Suprapubic skin (tissue), 4 donors: ENCODE measurements around the gene PLCL1. TPM values are rescaled to one million over a fixed set of nuclear protein-coding genes. Genes with fewer than 3 reads are reported as not detected.
A peak's percentile ranks its signal among the peaks of the same experiment; 100 is the strongest.

Experiments
- DNase-seq, 2 donors: peaks; one replicate each; pipeline ENCODE4 v3.0.0-alpha.2; 2019; ENCODE audit warnings: low spot score in 2 of 2
- H3K27ac ChIP-seq: fragments of 200-600 bp; sonication (generic); one replicate; pipeline ENCODE4 v1.5.1; 2019
- H3K27me3 ChIP-seq: fragments of 200-600 bp; sonication (generic); one replicate; pipeline ENCODE4 v1.5.1; 2019
- H3K36me3 ChIP-seq: fragments of 200-600 bp; sonication (generic); one replicate; pipeline ENCODE4 v1.5.1; 2019
- H3K4me1 ChIP-seq: fragments of 200-600 bp; sonication (generic); one replicate; pipeline ENCODE4 v1.5.1; 2019
- H3K4me3 ChIP-seq: fragments of 200-600 bp; sonication (generic); one replicate; pipeline ENCODE4 v1.5.1; 2019; ENCODE audit warnings: mild to moderate bottlenecking
- H3K9me3 ChIP-seq: fragments of 200-600 bp; sonication (generic); one replicate; pipeline ENCODE4 v1.5.1; 2019
- EP300 ChIP-seq: sonication (generic); formaldehyde crosslinking; IDR thresholded peaks from one replicate; pipeline ENCODE4 v1.6.1; 2017; ENCODE audit warnings: antibody characterized with exemption
- POLR2A ChIP-seq, 2 donors: fragments of 450-650 bp; IDR thresholded peaks; one replicate each; pipeline ENCODE4 v1.6.1; 2017; ENCODE audit warnings: antibody characterized with exemption in 2 of 2, mild to moderate bottlenecking in 2 of 2, moderate library complexity in 2 of 2
- POLR2AphosphoS5 ChIP-seq, 3 donors: sonication (generic); formaldehyde crosslinking; IDR thresholded peaks; one replicate each; pipeline ENCODE4 v1.6.1; 2017; ENCODE audit warnings: antibody characterized with exemption in 3 of 3
- WGBS: methylation state at CpG from one replicate; pipeline ENCODE4 v1.1.5; 2018; 5-methylcytosine and 5-hydroxymethylcytosine counted together
- total RNA-seq, 4 donors: library from RNA; depleted of rRNA; stranded (reverse); fragments of >200 nt; gene quantifications; one replicate each; pipeline ENCODE4 v1.1.0, GENCODE V29; 2016
- TF ChIP-seq, protein P1 (sequence below), 2 donors: fragments of 200-600 bp in 1 of 2; fragments of 450-650 bp in 1 of 2; sonication (generic) in 1 of 2; IDR thresholded peaks; one replicate each; pipeline ENCODE4 v1.5.1; 2016 to 2019; ENCODE audit warnings: antibody characterized with exemption in 2 of 2, mild to moderate bottlenecking in 1 of 2, moderate library complexity in 1 of 2

Gene PLCL1
- total RNA-seq, 4 donors from 2014 or later: 2.4 to 2.6 (median 2.5) TPM

DNA sequence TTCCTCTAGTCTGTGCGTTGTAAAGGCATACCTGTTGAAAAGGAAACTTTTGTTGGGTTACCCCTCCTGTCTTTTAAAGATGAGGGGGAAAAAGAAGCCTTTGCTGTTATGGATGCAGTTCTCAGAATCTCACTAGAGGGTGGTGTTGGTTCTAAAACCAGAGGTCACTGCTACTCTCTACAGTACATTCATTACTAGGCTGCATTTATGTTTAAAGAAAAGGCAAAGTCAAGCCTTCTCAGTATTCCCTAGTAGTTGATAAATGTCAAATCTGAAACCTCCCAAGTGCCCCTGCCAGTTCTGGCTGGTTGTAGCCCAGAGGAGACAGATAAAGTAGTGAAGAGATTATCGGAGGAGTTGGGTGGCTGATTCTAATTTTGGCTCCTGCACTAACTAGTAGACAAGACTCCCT lies 1.4 kb upstream of the PLCL1 start:
- DNase-seq: no peak
- no peak overlapping the region for H3K27ac ChIP-seq
- peak overlapping the region; percentile 96 for H3K4me3 ChIP-seq
- H3K4me1 ChIP-seq: peaks cover 34% of the 10 kb centered on the region
- H3K36me3 ChIP-seq: no peaks in the 10 kb centered on the region
- no peak for TF ChIP-seq POLR2A (IDR thresholded peaks at IDR 0.05)
- TF ChIP-seq, protein P1, sequence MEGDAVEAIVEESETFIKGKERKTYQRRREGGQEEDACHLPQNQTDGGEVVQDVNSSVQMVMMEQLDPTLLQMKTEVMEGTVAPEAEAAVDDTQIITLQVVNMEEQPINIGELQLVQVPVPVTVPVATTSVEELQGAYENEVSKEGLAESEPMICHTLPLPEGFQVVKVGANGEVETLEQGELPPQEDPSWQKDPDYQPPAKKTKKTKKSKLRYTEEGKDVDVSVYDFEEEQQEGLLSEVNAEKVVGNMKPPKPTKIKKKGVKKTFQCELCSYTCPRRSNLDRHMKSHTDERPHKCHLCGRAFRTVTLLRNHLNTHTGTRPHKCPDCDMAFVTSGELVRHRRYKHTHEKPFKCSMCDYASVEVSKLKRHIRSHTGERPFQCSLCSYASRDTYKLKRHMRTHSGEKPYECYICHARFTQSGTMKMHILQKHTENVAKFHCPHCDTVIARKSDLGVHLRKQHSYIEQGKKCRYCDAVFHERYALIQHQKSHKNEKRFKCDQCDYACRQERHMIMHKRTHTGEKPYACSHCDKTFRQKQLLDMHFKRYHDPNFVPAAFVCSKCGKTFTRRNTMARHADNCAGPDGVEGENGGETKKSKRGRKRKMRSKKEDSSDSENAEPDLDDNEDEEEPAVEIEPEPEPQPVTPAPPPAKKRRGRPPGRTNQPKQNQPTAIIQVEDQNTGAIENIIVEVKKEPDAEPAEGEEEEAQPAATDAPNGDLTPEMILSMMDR (IDR thresholded peaks at IDR 0.05): peak; percentile 55 to 61
- peaks cover 2% of the 10 kb centered on the region for H3K27me3 ChIP-seq
- no peaks in the 10 kb centered on the region for H3K9me3 ChIP-seq
- 20% methylated on average over 2 of the region's 2 CpGs for WGBS

DNA sequence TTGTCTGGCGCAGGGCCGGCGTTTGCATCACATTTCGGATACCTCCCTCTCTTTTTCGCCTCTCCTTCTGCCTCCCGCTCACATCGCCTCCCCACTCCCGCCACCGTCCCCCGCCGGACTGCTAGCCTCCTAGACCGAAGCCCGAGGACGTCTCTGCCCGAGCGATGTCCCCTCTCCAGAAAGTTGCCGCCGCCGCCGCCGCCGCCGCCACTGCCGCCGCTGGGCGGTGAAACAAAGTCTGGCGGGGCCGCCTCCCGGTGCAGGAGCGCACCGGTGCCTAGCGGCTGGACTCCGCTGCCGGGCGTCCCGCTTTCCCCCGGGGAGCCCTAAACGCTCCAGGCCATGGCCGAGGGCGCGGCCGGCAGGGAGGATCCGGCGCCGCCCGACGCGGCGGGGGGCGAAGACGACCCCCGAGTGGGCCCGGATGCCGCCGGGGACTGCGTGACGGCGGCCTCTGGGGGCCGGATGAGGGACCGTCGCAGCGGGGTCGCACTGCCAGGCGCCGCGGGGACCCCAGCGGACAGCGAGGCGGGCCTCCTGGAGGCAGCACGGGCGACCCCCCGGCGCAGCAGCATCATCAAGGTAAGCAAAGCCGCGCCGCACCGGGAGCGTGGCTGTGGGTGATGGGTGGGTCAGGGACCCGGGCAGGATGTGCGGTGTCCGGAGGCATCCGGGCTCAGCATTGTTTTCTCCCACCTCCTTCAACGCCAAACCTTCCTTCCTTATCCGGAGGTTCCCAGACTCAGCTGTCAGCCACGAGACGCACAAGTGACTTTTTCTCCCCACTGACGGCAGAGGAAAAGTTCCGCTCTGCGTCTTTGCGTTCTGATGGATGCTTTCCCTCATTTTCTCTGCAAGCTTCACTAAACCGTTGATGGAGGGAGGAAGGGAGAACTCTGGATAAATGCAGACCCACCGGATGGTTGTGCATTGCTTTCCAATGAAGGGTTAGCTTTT lies 643 bp downstream of the PLCL1 start:
- peak; percentile 77 to 78 for DNase-seq
- Histone ChIP-seq H3K27ac (peak overlapping the region; percentile 27), H3K36me3 (no peaks in the 10 kb centered on the region), H3K9me3 (no peaks in the 10 kb centered on the region), H3K4me3 (peak overlapping the region; percentile 96), H3K27me3 (no peaks in the 10 kb centered on the region), H3K4me1 (peaks cover 34% of the 10 kb centered on the region)
- TF ChIP-seq POLR2AphosphoS5 (IDR thresholded peaks at IDR 0.05) (no peak), EP300 (no peak), POLR2A (IDR thresholded peaks at IDR 0.05) (no peak)
- TF ChIP-seq, protein P1 (IDR thresholded peaks at IDR 0.05): no peak
- WGBS: under 1% methylated on average over 42 of the region's 92 CpGs

DNA sequence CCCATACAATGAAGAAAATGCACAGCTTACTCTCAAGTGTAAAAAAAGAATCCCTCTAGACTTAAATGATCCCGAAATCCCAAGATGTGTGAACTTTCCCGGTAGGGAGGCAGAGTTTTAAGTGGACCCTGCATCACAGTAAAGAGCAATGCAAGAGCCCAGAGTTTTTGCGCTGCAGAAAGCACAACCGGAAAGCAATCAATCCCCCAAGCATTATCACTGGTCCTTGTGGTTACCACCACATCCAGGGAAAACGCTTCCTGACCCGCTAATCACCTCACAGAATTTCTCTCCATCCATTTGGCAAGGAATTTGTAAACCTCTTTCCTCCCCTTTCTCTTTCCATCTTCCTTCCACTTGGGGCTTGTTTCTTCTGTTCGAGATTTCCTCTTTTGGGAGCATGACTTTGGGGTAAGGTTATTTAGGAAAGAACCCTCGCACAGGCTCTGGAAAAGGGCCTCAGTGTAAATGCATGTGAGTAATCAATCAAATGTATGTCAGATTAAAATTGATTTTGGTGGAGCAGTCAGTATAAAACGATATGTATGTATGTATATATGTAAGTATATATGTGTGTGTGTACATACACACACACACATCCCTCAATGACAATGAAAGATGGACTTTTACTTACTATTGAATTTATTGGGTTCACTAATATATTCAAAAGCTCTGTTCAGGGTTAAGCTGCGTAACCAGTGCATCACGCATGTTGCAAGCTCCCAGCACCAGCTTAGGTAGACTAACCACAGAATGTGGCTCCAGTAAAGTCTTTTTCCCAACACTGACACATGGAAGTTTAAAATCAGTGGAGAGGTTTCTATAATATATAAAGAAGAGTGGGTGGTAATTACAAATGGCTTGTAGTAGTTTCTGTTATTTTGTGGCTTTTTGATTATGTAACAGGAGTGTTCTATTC lies 1.6 kb downstream of the PLCL1 start:
- WGBS: 41% methylated on average over 11 of the region's 11 CpGs
- no peak overlapping the region for H3K27ac ChIP-seq
- DNase-seq: no peak

DNA sequence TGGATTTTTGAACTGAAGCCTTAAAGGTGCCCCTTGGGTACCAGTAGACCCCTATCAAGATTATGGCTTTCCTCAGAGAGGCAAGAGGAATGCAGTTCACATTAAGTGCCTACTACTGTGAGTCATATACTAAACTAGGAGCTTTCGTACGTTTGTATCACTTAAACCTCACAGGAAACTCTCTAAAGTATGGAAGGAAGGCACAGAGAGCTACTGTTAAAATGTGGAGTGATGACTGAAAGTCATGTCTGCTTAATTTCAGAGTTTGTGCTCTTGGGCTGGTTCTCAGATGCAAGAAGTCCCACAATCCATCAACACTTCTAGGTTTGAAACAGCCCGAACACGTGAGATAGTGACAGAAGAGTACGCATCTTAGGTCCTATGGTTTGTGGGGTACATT lies 4.7 kb downstream of the PLCL1 start:
- Histone ChIP-seq H3K4me1 (peaks cover 24% of the 10 kb centered on the region), H3K36me3 (no peaks in the 10 kb centered on the region), H3K9me3 (no peaks in the 10 kb centered on the region), H3K4me3 (no peak overlapping the region), H3K27ac (no peak overlapping the region), H3K27me3 (no peaks in the 10 kb centered on the region)
- DNase-seq: no peak
- TF ChIP-seq EP300 (no peak), POLR2A (IDR thresholded peaks at IDR 0.05) (no peak), POLR2AphosphoS5 (IDR thresholded peaks at IDR 0.05) (no peak)
- TF ChIP-seq, protein P1 (IDR thresholded peaks at IDR 0.05): no peak
- WGBS: 91% methylated on average over 5 of the region's 5 CpGs

More for the DNA sequence above, 1.6 kb downstream of the PLCL1 start:
- Histone ChIP-seq H3K4me3 (peak overlapping the region; percentile 96), H3K36me3 (no peaks in the 10 kb centered on the region), H3K4me1 (peaks cover 34% of the 10 kb centered on the region), H3K27me3 (no peaks in the 10 kb centered on the region), H3K9me3 (no peaks in the 10 kb centered on the region)
- TF ChIP-seq, protein P1 (IDR thresholded peaks at IDR 0.05): no peak
- TF ChIP-seq POLR2A (IDR thresholded peaks at IDR 0.05) (no peak), POLR2AphosphoS5 (IDR thresholded peaks at IDR 0.05) (no peak), EP300 (no peak)
